ENCODE results near the gene CPT1C. TPM values are rescaled to one million over a fixed set of nuclear protein-coding genes. Genes with fewer than 3 reads are reported as not detected.
A peak's percentile ranks its signal among the peaks of the same experiment; 100 is the strongest.

CPT1C gene
- total RNA-seq, 2 donors from 2014 or later, result 4.1 to 4.3 TPM

- Mint-ChIP-seq H3K9me3 (no peaks in the 10 kb centered on the region), H3K36me3 (peaks cover 9 to 15% of the 10 kb centered on the region in 2 donors), H3K27ac (no peak overlapping the region)
- ATAC-seq (no peak), DNase-seq (ENCODE audit: low spot score in 2 of 2) (no peak)
Measured at GRCh38 chr19:49687566-49688316, 3.2 kb upstream of the CPT1C start.

DNA sequence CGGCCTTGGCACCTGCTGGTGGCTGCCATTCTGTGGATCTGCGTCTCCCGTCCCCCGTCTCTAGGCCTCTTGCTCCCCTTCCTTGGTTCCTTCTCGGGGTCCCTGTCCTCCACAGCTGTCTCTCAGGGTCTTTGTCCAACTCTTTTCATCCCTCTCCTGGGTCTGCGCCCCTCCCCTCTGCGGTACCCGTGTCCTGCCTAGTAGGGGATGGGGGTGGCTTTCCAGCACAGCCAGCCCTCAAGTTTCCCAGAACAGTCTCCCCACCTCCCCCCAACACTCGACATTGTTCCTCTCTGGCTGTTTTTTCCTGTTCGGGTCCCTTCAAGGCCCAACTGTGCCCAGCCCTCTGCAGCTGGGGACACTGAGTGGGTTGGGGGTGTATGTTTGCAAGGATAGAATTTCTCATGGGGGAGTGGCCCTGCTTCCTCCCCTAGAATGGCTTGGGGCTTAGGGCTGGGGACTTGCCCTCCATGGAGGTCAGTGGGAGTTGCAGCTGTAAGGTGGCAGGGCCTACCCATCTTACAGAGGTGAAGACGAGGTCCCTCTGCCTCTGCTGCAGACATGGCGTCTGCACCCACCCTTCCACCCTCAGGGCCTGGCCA, 2.3 kb upstream of the CPT1C start:
- no peak for DNase-seq (ENCODE audit: low spot score in 2 of 2)
- Mint-ChIP-seq H3K36me3 (peaks cover 9 to 15% of the 10 kb centered on the region in 2 donors), H3K9me3 (no peaks in the 10 kb centered on the region), H3K27ac (peak overlapping the region; percentile 15 to 95)
- no peak for ATAC-seq

DNA sequence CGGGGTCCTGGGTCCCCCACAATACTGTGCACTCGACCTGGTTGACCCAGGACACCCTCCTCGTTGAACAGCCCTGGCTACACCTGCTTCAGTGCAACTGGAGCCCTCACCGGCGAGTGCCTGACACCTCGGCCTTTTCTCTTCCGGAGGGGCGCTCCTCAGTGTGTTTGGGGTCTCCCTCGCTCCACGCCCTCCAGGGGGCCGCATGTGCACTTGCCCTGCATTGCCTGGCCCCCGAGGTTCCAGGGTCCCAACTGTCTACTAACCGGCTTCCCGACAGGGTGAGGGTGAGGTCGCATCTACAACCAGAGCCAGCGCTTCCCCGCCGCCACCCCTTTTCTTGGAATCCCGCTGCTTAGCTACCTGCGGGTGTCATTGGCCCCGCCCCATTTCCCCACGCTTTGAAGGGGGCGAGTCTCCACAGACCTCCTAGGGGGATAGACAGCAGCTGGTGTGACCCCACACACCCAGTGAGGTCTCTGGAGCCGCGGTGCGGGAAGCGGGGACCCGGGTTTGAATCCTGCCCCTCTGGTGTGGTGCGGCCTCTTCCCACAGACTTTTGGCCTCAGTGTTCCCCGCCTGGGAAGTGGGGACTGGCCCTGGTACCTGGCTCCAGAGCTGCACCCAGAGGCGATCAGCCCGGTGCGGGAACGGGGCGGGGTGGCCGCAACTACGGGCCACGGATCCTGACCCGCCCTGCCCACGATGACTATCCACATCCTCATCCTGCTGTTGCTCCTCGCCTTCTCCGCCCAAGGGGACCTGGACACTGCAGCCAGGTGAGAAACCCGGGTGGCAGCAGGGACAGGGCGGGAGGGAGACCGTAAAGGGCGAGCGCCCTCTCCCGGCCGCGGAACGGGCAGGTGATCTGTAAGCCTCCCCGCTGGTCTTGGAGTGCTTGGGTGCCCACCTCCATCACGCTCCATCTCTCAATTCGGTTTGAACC, 1.5 kb upstream of the CPT1C start, which contains the start of gene ADM5:
Gene ADM5 (plus strand): TSS at position 462 of the 946 bp plus-strand sequence. CDS start 244 bp downstream, at position 706.
- peak within 1 kb of the TSS; percentile 36 to 95 for H3K27ac Mint-ChIP-seq
- peaks cover 9% of the 10 kb centered on the region in 2 donors for H3K36me3 Mint-ChIP-seq
- ATAC-seq, result peak; percentile 41 to 51
- H3K9me3 Mint-ChIP-seq, result no peaks in the 10 kb centered on the region
- peak in 1 of 2 donors; percentile 59 for DNase-seq (ENCODE audit: low spot score in 2 of 2)

- no peaks in the 10 kb centered on the region for H3K9me3 Mint-ChIP-seq
- H3K27ac Mint-ChIP-seq, result peak overlapping the region in 1 of 2 donors; percentile 36
- DNase-seq (ENCODE audit: low spot score in 2 of 2), result no peak
- ATAC-seq, result peak in 1 of 2 donors; percentile 10
- peaks cover 7% of the 10 kb centered on the region in 2 donors for H3K36me3 Mint-ChIP-seq
Measured at GRCh38 chr19:49690079-49690655, 749 bp upstream of the CPT1C start.

- no peaks in the 10 kb centered on the region for H3K36me3 Mint-ChIP-seq
- H3K9me3 Mint-ChIP-seq, result no peaks in the 10 kb centered on the region
- H3K27ac Mint-ChIP-seq, result peak overlapping the region; percentile 36 to 79
- no peak for DNase-seq (ENCODE audit: low spot score in 2 of 2)
- ATAC-seq, result peak; percentile 27 to 31
Measured at GRCh38 chr19:49691243-49692146, 579 bp downstream of the CPT1C start.

DNA sequence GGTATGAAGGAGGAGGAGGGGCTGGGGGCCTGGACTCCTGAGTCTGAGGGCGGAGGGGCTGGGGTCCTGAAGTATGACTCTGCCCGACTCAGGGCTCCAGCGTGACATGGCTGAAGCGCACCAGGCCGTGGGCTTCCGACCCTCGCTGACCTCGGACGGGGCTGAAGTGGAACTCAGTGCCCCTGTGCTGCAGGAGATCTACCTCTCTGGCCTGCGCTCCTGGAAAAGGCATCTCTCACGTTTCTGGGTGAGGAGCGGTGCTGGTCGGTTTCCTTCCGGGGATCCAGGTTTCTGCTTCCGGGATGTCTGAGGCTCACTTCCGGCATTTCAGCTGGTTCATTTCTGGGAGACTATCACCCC, 1.2 kb downstream of the CPT1C start:
- ATAC-seq, result no peak
- Mint-ChIP-seq H3K36me3 (no peaks in the 10 kb centered on the region), H3K9me3 (no peaks in the 10 kb centered on the region)

GRCh38 chr19:49696115-49696514, 5.2 kb downstream of the CPT1C start:
- H3K27ac Mint-ChIP-seq, result no peak overlapping the region
- ATAC-seq, result no peak
- no peaks in the 10 kb centered on the region for H3K9me3 Mint-ChIP-seq
- no peak for DNase-seq (ENCODE audit: low spot score in 2 of 2)
- no peaks in the 10 kb centered on the region for H3K36me3 Mint-ChIP-seq

More for the DNA sequence above, 1.2 kb downstream of the CPT1C start:
- no peak overlapping the region for H3K27ac Mint-ChIP-seq
- DNase-seq (ENCODE audit: low spot score in 2 of 2), result no peak

GRCh38 chr19:49696865-49697264, 5.9 kb downstream of the CPT1C start:
- H3K27ac Mint-ChIP-seq, result no peak overlapping the region
- DNase-seq (ENCODE audit: low spot score in 2 of 2) (no peak), ATAC-seq (no peak)
- H3K9me3 Mint-ChIP-seq, result no peaks in the 10 kb centered on the region
- H3K36me3 Mint-ChIP-seq, result no peaks in the 10 kb centered on the region

GRCh38 chr19:49699364-49699763, 8.4 kb downstream of the CPT1C start:
- no peak for DNase-seq (ENCODE audit: low spot score in 2 of 2)
- H3K9me3 Mint-ChIP-seq, result no peaks in the 10 kb centered on the region
- no peak overlapping the region for H3K27ac Mint-ChIP-seq

DNA sequence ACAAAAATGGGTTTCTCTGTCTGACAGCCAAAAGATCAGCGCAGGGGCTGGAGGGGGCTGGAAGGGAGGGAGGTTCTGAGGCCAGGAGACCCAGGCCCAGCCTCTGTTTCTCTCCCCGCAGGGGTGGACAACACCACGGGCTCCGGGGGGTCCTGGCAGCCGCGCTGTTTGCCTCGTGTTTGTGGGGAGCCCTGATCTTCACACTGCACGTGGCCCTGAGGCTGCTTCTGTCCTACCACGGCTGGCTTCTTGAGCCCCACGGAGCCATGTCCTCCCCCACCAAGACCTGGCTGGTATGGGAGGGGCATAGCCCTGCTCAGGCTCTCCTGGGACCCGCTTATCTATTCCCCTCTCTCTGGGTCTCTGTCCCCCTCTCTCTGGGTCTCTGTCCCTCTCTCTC, 9.6 kb downstream of the CPT1C start:
- peak; percentile 49 to 64 for ATAC-seq
- Mint-ChIP-seq H3K27ac (no peak overlapping the region), H3K9me3 (no peaks in the 10 kb centered on the region), H3K36me3 (no peaks in the 10 kb centered on the region)
- DNase-seq (ENCODE audit: low spot score in 2 of 2), result no peak

More at GRCh38 chr19:49699364-49699763, 8.4 kb downstream of the CPT1C start:
- no peaks in the 10 kb centered on the region for H3K36me3 Mint-ChIP-seq
- ATAC-seq, result no peak

DNA sequence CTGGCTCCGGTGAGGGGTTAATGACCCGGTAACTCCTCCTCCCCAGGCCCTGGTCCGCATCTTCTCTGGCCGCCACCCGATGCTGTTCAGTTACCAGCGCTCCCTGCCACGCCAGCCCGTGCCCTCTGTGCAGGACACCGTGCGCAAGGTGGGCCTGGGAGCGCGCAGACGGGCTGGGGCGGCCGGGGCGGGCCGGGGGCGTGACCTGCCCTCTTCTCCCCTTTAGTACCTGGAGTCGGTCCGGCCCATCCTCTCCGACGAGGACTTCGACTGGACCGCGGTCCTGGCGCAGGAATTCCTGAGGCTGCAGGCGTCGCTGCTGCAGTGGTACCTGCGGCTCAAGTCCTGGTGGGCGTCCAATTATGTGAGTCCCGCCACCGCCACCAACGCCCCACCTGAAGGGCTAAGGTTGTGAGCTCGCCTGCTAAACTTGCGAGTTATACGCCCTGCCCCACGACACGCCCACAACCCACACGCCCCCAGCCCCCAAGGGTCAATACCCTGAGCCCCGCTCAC, 10.4 kb downstream of the CPT1C start:
- peak; percentile 50 to 57 for ATAC-seq
- Mint-ChIP-seq H3K9me3 (no peaks in the 10 kb centered on the region), H3K27ac (no peak overlapping the region), H3K36me3 (no peaks in the 10 kb centered on the region)
- no peak for DNase-seq (ENCODE audit: low spot score in 2 of 2)

GRCh38 chr19:49704888-49705642, 14.1 kb downstream of the CPT1C start:
- no peaks in the 10 kb centered on the region for H3K36me3 Mint-ChIP-seq
- ATAC-seq, result no peak
- DNase-seq (ENCODE audit: low spot score in 2 of 2), result no peak
- H3K27ac Mint-ChIP-seq, result no peak overlapping the region
- no peaks in the 10 kb centered on the region for H3K9me3 Mint-ChIP-seq

DNA sequence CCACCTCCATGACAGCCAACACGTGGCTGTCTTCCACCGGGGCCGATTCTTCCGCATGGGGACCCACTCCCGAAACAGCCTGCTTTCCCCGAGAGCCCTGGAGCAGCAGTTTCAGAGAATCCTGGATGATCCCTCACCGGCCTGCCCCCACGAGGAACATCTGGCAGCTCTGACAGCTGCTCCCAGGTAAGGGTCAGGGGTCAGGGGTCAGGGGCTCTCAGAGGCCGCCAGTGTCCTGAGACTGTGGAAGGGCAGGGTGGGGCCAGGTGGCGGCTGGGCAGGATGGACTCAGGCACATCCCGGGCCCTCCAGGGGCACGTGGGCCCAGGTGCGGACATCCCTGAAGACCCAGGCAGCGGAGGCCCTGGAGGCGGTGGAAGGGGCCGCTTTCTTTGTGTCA, 15.0 kb downstream of the CPT1C start:
- H3K9me3 Mint-ChIP-seq, result no peaks in the 10 kb centered on the region
- ATAC-seq, result no peak

GRCh38 chr19:49710372-49710951, 19.5 kb downstream of the CPT1C start:
- no peak for ATAC-seq
- Mint-ChIP-seq H3K27ac (no peak overlapping the region), H3K9me3 (no peaks in the 10 kb centered on the region), H3K36me3 (no peaks in the 10 kb centered on the region)
- DNase-seq (ENCODE audit: low spot score in 2 of 2), result no peak

More for the DNA sequence above, 15.0 kb downstream of the CPT1C start:
- no peak for DNase-seq (ENCODE audit: low spot score in 2 of 2)
- H3K27ac Mint-ChIP-seq, result no peak overlapping the region
- H3K36me3 Mint-ChIP-seq, result no peaks in the 10 kb centered on the region

Data from activated naive CD4-positive, alpha-beta T cell treated with anti-CD3 and anti-CD28 coated beads, Interleukin-2, amount 50 U/mL, for 72 hours (primary cell).